Renal cortex interstitium (tissue), 3 donors: ENCODE results near the gene TXNDC9. TPM values are rescaled to one million over a fixed set of nuclear protein-coding genes. Genes with fewer than 3 reads are reported as not detected.

Experiments used
- polyA plus RNA-seq, 3 donors: library from polyadenylated mRNA; unstranded; fragments of 120-200 nt; gene quantifications; one replicate each; pipeline ENCODE4 v1.2.1, GENCODE V29; 2013; ENCODE audit not compliant: insufficient read length in 3 of 3

TXNDC9 gene
- polyA plus RNA-seq, 3 donors, result 39.0 to 47.6 (median 41.6) TPM

Other genes starting within 250 kb of the TXNDC9 start
- 10 to 100 TPM in 2 of 3 donors, 1 to 10 TPM in 1; 9.9 to 13.7 (median 12.3) TPM for gene C2orf15, start 194.6 kb downstream of the TXNDC9 start, polyA plus RNA-seq
- 10 to 100 TPM; 14.4 to 20.4 (median 14.7) TPM for gene TSGA10, start 181.4 kb downstream of the TXNDC9 start, polyA plus RNA-seq
- 10 to 100 TPM; 14.6 to 18.1 (median 17.5) TPM for gene LIPT1, start 181.4 kb downstream of the TXNDC9 start, polyA plus RNA-seq
- gene MITD1, start 155.3 kb downstream of the TXNDC9 start, polyA plus RNA-seq, result 10 to 100 TPM; 37.3 to 56.2 (median 55.2) TPM
- 10 to 100 TPM; 46.5 to 53.0 (median 50.4) TPM for gene MRPL30, start 155.1 kb downstream of the TXNDC9 start, polyA plus RNA-seq
- under 1 TPM; 0.46 to 0.98 (median 0.56) TPM for gene LYG2, start 80.7 kb downstream of the TXNDC9 start, polyA plus RNA-seq
- gene LYG1, start 35.1 kb downstream of the TXNDC9 start, polyA plus RNA-seq, result 1 to 10 TPM; 3.0 to 6.2 (median 3.6) TPM
- gene EIF5B, start 1.1 kb upstream of the TXNDC9 start, polyA plus RNA-seq, result 10 to 100 TPM; 66.0 to 78.0 (median 72.0) TPM
- 10 to 100 TPM; 48.3 to 73.7 (median 60.3) TPM for gene REV1, start 153.7 kb upstream of the TXNDC9 start, polyA plus RNA-seq